LNCaP clone FGC (cell line): ENCODE measurements around the gene SH3BGRL2.

Experiments used
- DNase-seq: peaks from one replicate; pipeline ENCODE4 v3.0.0-alpha.2; 2011; ENCODE audit warnings: low read depth
- H3K4me3 ChIP-seq: 2 replicates; pipeline ENCODE4 v1.5.1; 2011; ENCODE audit warnings: mild to moderate bottlenecking, low read depth, low read length, control low read depth
- TF ChIP-seq, protein P1 (sequence below): IDR thresholded peaks from 2 replicates; pipeline ENCODE4 v1.5.1; 2012; ENCODE audit warnings: mild to moderate bottlenecking; ENCODE audit not compliant: control insufficient read depth, insufficient read depth; ENCODE audit errors: extremely low read depth

SH3BGRL2 gene

GRCh38 chr6:79694623-79695343 is 63.7 kb downstream of the SH3BGRL2 start:
- TF ChIP-seq, protein P1, sequence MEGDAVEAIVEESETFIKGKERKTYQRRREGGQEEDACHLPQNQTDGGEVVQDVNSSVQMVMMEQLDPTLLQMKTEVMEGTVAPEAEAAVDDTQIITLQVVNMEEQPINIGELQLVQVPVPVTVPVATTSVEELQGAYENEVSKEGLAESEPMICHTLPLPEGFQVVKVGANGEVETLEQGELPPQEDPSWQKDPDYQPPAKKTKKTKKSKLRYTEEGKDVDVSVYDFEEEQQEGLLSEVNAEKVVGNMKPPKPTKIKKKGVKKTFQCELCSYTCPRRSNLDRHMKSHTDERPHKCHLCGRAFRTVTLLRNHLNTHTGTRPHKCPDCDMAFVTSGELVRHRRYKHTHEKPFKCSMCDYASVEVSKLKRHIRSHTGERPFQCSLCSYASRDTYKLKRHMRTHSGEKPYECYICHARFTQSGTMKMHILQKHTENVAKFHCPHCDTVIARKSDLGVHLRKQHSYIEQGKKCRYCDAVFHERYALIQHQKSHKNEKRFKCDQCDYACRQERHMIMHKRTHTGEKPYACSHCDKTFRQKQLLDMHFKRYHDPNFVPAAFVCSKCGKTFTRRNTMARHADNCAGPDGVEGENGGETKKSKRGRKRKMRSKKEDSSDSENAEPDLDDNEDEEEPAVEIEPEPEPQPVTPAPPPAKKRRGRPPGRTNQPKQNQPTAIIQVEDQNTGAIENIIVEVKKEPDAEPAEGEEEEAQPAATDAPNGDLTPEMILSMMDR = peak; percentile 39; the same call in 1 of the 2 replicates
- no peak overlapping the region for H3K4me3 ChIP-seq
- DNase-seq = no peak

DNA sequence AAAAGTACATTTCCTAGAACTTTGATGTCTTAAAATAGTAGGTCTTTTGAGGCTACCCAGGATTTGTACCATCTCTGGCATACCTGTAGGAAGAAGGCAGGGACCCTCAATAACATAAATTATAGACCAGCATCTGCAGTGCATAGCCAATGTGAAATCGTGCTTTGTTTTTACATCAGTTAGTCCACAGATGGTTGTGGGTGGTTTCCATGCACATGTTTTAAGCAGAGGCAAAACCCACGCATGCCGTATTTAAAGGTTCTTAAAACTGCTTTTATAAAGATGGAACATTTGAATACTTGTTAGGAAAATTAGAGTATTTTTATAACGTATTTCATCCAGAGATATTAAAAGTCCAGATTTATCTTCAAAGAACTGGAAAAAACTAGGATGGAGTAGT is 66.3 kb downstream of the SH3BGRL2 start:
- no peak for DNase-seq
- TF ChIP-seq, protein P1 = no peak
- no peak overlapping the region for H3K4me3 ChIP-seq

DNA sequence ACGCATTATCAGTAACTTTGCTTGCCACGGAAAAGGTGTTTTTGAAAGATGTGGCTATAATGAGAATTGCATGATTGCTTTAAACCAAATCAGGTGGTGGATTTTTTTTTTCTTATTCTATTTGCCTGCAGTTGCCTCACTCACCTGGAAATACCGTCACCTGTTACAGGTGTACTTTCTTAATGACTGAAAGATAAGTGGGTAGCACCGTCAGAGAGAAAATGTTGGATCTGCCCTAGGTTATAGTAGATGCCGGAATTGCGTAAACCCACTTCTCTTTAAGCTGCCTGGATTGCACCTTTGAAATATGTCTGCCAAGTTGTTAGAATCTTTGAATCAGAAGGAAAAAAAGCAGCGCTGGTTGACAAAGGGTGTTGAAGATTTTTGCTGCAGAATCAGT is 68.5 kb downstream of the SH3BGRL2 start:
- TF ChIP-seq, protein P1 = no peak
- no peak for DNase-seq
- H3K4me3 ChIP-seq = no peak overlapping the region

GRCh38 chr6:79702691-79703090 is 71.6 kb downstream of the SH3BGRL2 start:
- no peak overlapping the region for H3K4me3 ChIP-seq
- DNase-seq = no peak
- TF ChIP-seq, protein P1 = no peak

GRCh38 chr6:79704200-79704599 is 73.1 kb downstream of the SH3BGRL2 start:
- no peak for DNase-seq
- TF ChIP-seq, protein P1 = no peak
- H3K4me3 ChIP-seq = no peak overlapping the region

DNA sequence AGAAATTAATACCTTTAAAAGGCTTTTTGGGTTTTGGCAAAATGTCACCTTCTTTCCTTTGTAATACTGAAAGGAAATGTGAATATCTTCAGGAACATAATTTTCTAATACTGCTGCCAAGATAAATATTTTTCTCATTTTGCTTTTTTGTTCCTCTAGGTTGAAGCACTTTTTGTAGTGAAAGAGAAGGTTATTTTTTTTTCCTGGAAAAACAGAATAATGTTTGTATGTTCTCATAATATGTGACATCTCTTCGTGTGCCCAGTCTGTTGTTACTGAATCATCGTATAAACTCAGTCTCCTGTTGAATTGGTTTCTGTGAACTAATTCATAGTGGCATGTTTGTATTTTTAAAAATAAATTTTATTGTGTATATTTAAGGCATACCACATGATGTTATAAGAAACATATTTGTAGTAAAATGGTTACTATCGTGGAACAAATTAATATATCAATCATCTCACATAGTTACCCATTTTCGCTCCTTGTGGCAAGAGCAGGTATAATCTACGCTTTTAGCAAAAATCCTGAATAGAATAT is 74.4 kb downstream of the SH3BGRL2 start:
- no peak overlapping the region for H3K4me3 ChIP-seq
- DNase-seq = no peak
- TF ChIP-seq, protein P1 = no peak

DNA sequence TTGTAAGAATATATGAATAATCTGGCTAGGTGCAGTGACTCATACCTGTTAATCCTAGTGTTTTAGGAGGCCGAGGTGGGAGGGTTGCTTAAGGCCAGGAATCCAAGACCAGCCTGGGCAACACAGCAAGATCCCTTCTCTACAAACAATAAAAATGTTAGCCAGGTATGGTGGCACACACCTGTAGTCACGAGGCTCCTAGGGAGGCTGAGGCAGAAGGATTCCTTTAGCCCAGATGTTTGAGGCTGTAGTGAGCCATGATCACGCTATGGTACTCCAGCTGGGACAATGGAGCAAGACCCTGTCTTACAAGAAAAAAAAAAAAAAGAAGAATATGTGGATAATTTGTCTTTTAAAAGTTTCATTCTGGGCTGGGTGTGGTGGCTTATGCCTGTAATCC is 75.4 kb downstream of the SH3BGRL2 start:
- no peak for DNase-seq
- no peak overlapping the region for H3K4me3 ChIP-seq
- TF ChIP-seq, protein P1 = no peak
